PC-3 (cell line): ENCODE results near the gene SMAD3.

Experiments
- CTCF ChIP-seq: fragments of 300-600 bp; sonication (generic); conservative IDR thresholded peaks from 2 replicates; pipeline ENCODE4 v1.5.1; 2017; ENCODE audit warnings: antibody characterized with exemption, low read depth, mild to moderate bottlenecking, low read length
- EZH2 ChIP-seq: fragments of 300-600 bp; sonication (generic); IDR thresholded peaks from one replicate; pipeline ENCODE4 v1.6.1; 2017; ENCODE audit warnings: antibody characterized with exemption, mild to moderate bottlenecking, low read length; ENCODE audit not compliant: unreplicated experiment
- EZH2phosphoT487 ChIP-seq: fragments of 300-600 bp; sonication (generic); IDR thresholded peaks from 2 replicates; pipeline ENCODE4 v1.6.1; 2018; ENCODE audit warnings: mild to moderate bottlenecking, antibody characterized with exemption, low read length, borderline replicate concordance

GRCh38 chr15:67086637-67086914 is 21.2 kb downstream of the SMAD3 start:
- TF ChIP-seq CTCF (no peak), EZH2 (no peak), EZH2phosphoT487 (no peak)
